GM18526 (cell line): ENCODE results near the gene DNAJB6.

Experiments used
- POLR2A ChIP-seq: IDR thresholded peaks from 3 replicates; pipeline ENCODE4 v1.6.1; 2011; ENCODE audit not compliant: insufficient read length; ENCODE audit errors: extremely low read depth

DNAJB6 gene

GRCh38 chr7:157415486-157415885, 78.7 kb downstream of the DNAJB6 start:
- no peak for TF ChIP-seq POLR2A

- TF ChIP-seq POLR2A = no peak
Observed at GRCh38 chr7:157416011-157416410, 79.2 kb downstream of the DNAJB6 start.

GRCh38 chr7:157418204-157419034, 81.6 kb downstream of the DNAJB6 start:
- TF ChIP-seq POLR2A = no peak

GRCh38 chr7:157419035-157419293, 82.2 kb downstream of the DNAJB6 start:
- no peak for TF ChIP-seq POLR2A

GRCh38 chr7:157422279-157422678, 85.5 kb downstream of the DNAJB6 start:
- TF ChIP-seq POLR2A = no peak

GRCh38 chr7:157423348-157423747, 86.5 kb downstream of the DNAJB6 start:
- no peak for TF ChIP-seq POLR2A

GRCh38 chr7:157423886-157424565, 87.2 kb downstream of the DNAJB6 start:
- TF ChIP-seq POLR2A = no peak

GRCh38 chr7:157425137-157425731, 88.4 kb downstream of the DNAJB6 start:
- TF ChIP-seq POLR2A = no peak

- TF ChIP-seq POLR2A = no peak
Observed at GRCh38 chr7:157425761-157426160, 89.0 kb downstream of the DNAJB6 start.

GRCh38 chr7:157426463-157427301, 89.9 kb downstream of the DNAJB6 start:
- no peak for TF ChIP-seq POLR2A

- no peak for TF ChIP-seq POLR2A
Observed at GRCh38 chr7:157427811-157428553, 91.2 kb downstream of the DNAJB6 start.

GRCh38 chr7:157428554-157428945, 91.7 kb downstream of the DNAJB6 start:
- TF ChIP-seq POLR2A = no peak

GRCh38 chr7:157429001-157429679, 92.3 kb downstream of the DNAJB6 start:
- no peak for TF ChIP-seq POLR2A

GRCh38 chr7:157429680-157430224, 92.9 kb downstream of the DNAJB6 start:
- no peak for TF ChIP-seq POLR2A
